HG03196 (cell line): ENCODE data around the gene ZDHHC11.
"Not testable (repeated sequence)": the region's sequence is repeated elsewhere in the genome, so short reads cannot be mapped to it uniquely, and the experiment has no call there.

ENCODE experiments used
- ATAC-seq: cut with Tn5 transposase; IDR thresholded peaks from one replicate; pipeline ENCODE4 v1.9.1; 2021; ENCODE audit not compliant: unreplicated experiment

Gene ZDHHC11

DNA sequence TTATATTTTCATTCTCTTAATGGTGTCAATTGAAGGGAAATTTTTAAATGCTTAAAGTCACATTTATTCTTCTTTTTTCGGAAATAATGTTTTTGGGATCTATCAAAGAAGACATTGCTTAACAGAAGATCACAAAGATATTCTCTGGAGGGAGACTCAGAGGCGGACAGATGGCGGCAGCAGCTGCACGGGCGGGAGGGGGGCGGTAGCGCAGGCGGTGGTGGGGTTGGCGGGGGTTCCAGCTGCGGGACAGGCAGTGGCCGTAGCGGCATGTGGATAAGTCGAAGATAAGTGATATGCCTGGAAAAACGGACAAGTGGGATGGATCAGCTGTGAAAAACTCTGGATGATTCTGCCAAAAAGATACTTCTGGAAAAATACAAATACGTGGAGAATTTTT lies 34.6 kb downstream of the ZDHHC11 start:
- no peak for ATAC-seq

DNA sequence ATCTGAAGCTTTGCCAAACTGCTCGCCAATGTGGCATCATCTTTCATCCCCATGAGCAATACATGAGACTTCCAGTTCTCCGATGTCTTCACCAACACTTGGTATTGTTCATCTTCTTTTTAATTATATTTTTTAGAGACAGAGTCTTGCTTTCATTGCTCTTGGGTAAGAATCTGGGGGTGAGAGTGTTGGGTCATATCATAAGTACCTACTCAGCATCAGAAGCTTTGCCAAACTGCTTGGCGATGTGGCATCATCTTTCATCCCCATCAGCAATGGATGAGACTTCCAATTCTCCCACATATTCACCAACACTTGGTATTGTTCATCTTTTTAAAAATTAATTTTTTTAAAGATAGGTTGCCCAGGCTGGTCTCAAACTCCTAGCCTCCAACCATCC lies 35.3 kb downstream of the ZDHHC11 start:
- ATAC-seq, result no peak

DNA sequence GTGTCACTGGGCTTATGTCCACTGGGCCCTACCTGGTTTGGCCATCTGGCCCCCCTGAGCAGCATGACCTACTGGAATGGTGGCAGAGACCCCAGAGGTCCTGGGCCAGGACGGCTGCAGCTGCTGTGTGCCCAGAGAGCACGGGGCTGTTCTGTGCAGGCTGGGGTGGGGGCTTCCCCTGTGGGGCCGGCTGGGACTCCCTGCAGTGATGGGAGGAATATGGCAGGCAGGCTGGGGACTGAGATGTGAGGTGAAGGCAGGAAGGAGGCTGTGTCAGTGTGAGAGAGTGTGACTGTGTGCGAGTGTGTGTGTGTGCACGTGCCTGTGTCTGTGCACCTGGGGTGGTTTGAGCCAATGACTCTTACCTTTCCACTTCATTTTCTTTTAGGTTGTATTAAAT lies 37.2 kb downstream of the ZDHHC11 start:
- ATAC-seq, result not testable (repeated sequence)

DNA sequence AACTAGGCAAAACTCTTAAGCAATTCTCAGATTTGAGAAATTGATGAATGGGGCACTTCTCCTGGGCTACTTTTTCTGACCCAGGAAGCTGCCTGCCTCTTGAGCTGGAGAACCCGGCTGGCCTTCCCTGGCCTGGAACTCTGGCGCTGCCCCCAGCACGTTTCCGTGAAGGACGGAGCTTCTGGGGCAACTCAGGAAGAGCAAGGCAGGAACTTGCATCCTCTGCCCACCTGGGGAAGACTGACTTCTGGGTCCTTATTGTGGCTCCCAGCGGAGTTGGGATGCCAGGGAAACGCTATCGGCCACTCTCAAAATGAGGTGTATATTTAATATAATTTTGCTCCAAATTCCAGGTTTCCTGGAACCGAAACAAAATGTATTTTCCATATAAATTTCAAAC lies 39.4 kb downstream of the ZDHHC11 start:
- ATAC-seq, result not testable (repeated sequence)

DNA sequence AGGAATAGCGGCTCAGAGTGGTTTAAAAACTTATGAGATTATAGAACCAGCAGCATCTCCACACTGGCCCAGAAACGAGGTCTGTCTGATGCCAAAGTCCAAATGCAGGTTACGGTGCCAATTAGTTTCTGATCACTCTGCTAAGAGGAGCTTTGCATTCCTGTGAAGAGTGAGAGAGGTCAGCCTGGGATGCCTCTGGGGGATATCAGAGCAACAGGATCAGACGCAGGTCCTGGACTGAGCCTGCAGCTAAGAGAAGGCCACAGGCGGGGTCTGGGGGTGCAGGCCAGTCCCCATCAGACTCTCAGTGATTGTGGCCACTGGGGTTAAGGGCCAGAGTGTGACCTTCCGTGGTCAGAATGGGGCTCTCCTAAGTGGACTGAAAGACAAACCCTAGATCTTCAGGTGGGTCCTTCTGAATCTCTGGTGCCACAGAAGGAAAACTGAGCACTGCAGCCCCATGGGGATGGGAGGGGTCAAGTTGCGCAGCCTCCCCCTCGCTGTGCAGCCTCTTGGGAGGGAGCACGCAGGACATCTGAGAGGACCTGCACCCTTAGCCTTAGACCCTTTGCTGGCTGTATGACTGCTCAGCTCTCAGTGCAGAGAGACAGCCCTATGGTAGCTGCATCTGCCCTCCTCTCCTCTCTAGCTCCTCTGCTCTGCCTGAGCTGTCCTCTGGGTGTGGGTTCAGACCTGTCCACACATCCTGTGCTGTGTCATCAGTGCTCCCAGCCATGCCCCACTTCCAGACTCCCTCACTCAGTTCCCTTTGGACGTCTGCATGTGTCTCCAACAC lies 42.9 kb downstream of the ZDHHC11 start:
- ATAC-seq, result not testable (repeated sequence)

DNA sequence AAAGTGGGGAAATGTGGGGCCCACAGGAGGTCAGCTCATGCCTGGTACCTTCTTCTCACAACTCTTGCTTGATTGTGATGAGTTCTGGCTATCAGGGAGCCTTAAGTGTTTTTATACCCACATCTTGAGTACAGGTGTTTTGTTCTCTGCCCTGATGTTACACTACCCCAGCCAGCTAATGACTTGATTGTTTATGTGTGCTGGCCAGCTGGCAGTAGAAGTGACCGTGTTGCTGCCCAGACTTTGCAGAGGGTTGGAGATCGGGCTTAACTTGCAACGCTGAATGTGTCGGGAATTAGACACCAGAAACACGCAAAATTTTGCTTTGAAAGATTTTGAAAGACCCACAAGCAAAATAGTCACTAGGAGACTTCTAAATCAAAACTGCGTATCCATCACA lies 49.3 kb downstream of the ZDHHC11 start:
- no peak for ATAC-seq

DNA sequence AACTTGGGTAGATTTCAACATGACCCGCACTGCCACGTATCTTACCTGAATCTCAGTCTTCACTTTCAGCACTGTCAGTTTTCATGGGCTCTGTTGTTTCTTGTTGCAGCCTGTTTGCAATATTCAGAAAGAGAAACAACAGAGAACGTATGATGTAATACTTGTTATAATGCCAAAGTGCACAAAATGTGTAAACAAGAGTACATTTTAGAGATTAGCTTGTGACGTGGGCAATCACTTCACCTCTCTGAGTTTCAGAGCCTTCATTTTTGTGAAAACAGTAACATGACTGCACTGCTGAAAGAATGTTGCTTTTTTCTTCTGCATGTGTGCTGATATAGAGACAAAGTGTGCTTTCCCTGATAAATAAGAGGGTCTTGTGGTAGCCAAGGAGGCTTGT lies 49.7 kb downstream of the ZDHHC11 start:
- not testable (repeated sequence) for ATAC-seq

DNA sequence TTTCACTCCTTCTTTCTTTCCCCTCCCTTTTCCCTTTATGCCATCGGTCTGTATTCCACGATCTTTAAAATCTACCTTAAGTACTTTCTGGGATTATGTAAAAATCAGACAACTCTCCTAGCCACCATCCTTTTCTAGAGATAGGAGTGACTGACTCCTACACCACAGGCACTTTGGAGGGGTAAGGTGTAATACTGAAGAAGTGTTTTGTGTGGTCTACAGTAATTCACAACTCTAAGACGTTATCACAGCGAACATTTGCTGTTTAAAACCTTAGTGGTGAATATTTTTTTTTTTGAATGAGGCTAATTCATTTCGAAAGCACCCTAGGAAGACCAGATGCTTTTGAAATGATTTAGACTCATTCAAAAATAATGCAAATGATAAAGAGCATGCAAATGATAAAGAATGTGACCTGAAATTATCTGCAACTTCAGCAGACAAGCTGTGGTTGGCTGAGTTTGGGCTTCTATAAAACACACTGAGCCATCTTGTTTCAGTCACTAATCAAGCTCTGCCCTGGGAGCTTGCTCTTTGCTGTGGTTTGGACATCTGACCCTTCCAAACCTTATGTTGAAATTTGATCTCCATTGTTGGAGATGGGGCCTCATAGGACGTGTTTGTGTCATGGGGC lies 52.2 kb downstream of the ZDHHC11 start:
- ATAC-seq, result not testable (repeated sequence)

DNA sequence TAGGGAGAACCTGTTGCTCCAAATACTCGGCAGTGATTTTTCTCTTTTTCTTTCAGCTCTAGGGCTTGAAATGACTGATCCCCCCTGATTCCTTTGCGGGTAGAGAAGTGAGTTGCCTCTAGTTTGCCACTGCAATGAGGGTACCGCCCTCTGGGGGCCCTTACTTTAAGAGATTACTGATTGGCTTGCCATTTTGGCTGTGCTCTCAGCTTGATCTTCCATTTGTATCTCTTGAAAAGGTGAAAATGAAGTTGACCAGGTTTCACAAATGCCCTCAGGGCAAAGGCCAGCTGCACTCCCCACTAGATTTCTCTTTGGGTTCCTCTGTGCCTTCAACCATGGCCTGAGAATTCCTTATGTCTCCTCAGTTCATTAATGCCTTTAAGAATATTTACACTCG lies 52.8 kb downstream of the ZDHHC11 start:
- not testable (repeated sequence) for ATAC-seq

DNA sequence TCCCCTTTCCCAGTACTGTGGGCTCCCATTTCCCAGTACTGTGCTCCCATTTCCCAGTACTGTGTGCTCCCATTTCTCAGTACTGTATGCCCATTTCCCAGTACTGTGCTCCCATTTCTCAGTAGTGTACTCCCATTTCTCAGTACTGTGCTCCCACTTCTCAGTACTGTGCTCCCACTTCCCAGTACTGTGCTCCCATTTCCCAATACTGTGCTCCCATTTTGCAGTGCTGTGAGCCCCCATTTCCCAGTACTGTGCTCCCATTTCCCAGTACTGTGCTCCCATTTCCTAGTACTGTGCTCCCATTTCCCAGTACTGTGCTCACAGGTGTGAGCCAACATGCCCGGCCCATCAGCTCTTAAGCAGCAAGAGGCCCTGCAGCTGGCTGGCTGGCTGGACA lies 54.9 kb downstream of the ZDHHC11 start:
- not testable (repeated sequence) for ATAC-seq

DNA sequence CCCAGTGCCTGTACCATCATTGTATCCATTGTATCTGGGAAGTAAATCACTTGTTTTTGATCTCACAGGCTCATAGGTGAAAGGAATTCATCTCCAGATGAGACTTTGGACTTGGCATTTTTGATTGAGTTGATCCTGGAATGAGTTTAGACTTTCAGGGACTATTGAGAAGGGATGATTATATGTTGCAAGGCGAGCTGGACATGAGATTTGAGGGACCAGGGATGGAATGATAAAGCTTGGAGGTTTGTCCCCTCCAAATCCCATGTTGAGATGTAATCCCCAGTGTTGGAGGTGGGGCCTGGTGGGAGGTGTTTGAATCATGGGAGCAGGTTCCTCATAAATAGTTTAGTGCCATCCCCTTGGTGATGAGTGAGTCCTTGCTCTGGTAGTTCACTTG lies 55.8 kb downstream of the ZDHHC11 start:
- ATAC-seq, result not testable (repeated sequence)

DNA sequence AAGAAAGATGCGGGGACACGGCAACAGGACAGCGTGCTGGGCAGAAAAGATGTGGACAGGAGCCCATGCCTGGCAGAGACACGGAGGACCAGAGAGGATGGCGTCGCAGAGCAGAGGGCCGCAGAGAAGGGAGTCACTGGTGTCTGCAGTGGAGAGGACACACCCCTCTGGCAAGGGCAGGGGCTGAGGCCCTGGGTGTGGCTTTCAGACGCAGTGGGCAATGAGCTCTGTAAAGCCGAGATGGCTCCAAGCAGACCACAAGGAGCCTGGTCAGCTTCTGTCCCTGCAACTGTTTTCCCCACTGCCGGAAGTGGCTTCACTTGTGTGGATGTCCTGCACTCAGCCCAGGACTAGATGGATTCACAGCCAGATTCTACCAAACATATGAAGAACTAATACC lies 62.1 kb downstream of the ZDHHC11 start:
- ATAC-seq, result not testable (repeated sequence)

DNA sequence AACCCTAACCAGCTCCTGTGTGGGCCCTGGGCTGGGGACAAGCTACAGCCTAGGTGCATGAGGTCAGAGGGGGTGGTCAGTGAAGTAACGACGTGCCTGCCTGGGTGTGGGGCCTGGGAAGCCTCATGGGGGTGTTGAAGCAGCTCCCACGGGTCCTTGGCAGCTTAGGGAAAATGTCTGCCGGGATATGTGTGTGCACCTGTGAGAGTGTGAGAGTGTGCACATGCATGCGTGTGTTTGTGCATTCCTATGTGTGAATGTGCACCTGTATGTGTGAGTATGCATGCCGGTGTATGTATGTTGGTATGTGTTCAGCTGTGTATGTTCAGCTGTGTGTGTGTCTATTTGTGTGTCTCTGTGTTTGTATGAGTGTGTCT lies 62.9 kb downstream of the ZDHHC11 start:
- ATAC-seq, result not testable (repeated sequence)

DNA sequence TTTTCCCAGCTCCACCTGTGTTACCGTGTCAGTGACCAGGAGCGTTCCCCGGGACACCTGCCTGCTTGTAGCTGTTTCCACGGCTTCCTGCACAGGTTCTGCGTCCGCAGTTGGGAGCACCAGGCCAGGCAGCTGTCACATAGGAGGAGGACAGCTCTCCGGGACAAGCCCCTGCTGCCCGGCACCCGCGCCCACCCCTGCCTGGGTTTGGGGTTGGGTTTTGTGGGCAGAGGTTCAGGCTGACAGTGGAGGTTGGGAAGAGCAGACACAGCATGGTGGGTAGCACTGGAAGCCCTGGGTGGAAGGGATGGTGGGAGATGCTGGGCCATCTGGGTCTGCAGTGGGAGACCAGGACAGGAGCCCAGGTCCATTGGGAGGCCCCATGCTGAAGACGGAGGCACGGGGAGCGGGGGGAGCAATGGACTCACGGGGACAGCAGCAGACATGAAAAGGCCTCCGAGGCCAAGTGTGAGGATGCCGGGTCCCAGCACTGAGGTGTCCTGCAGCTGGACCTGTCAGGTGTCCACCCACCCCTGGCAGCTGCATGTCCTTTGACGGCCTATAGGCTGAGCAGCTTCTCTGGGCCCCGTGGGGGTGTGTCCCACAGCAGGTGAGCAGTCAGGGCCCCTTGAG lies 63.4 kb downstream of the ZDHHC11 start:
- ATAC-seq, result not testable (repeated sequence)

DNA sequence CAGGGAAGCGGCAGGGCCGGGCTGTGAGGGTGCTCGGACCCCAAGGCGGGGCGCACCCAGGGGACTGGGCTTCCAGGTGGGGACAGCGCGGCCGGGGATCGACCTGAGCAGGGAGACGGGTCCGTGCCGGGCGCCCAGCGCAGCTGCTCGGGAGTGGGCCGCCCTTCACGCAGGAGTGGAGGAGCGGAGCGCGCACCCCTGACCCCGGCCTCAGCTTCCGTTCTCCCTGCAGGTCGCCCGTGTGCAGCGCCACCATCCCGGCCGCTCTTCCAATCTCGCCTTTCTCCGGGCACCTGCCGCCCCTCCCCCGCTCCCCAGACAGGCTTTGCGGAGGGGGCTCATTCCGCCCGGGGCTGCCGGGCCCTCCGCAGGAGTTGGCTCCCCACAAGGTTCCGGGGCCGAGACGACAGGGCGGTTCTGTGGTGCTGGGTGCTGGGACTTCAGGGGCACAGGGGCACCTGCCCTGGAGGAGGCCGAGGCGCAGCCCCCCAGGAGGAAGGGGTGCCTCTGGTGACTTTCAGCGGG lies 65.5 kb downstream of the ZDHHC11 start:
- not testable (repeated sequence) for ATAC-seq

DNA sequence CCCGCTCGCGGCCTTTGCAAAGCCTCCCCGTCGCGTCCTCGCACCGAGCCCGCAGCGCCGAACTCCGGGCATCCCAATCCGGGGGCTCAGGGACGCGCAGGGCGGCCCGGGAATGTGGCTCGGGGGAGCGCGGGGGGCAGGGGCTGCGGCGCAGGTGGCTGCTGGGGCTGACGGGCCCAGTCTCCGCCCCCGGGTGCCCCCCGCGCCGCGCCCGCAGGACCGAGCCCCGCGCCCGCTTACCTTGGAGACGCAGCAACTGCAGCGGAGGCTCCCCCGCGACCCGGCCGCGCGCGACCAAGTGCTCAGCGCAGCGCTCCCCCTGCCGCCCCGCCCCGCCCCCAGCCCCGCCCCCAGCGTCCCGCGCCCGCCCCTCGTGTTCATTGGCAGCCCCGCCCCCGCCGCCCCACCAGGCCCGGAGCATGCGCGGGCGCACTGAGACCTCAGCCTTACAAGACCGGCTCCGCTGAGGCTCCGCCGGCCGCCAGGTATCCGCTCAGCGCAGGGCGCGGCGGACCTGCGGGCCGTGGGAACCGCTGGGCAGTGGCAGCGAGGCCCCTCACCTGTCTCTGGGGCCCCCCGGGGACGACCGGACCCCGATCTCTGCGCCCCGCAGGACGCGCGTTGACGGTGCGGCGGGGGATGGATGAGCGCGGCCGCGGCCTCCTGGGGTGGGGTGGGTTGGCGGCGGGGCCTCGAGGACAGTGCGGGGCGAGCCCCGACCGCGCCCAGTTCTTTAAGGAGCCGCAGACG lies 66.2 kb downstream of the ZDHHC11 start, which contains the start of gene ZDHHC11B:
ZDHHC11B (minus strand) TSS at position 302 of the 750 bp plus-strand sequence. CDS start 17,810 bp downstream, outside the sequence.
- ATAC-seq, result not testable (repeated sequence)

DNA sequence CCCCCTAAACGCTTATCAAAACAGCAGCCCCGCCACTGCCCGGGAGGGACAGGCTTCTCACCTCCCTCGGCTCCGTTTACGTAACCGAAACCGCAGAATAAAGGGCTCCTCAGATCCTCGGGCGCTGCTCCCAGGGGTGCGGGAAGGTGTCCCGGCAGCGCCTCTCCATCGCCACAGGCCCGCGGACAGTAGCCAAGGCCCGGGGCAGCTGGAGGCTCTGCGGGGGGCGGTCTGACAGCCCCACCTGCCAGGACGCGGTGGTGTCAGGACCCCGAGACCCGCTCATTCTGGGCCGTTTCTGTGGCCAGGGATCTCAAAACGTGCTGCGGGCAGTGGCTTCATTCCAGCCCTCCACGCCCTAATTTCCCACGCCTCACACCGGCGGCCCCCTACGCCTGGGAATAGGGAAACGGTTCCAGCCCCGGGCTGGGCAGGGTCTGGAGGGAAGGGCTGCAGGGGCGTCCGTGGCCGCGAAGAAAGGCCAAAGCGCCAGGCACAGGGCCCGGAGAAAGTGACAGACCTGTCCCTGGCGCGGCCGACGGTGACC lies 66.8 kb downstream of the ZDHHC11 start:
- not testable (repeated sequence) for ATAC-seq

DNA sequence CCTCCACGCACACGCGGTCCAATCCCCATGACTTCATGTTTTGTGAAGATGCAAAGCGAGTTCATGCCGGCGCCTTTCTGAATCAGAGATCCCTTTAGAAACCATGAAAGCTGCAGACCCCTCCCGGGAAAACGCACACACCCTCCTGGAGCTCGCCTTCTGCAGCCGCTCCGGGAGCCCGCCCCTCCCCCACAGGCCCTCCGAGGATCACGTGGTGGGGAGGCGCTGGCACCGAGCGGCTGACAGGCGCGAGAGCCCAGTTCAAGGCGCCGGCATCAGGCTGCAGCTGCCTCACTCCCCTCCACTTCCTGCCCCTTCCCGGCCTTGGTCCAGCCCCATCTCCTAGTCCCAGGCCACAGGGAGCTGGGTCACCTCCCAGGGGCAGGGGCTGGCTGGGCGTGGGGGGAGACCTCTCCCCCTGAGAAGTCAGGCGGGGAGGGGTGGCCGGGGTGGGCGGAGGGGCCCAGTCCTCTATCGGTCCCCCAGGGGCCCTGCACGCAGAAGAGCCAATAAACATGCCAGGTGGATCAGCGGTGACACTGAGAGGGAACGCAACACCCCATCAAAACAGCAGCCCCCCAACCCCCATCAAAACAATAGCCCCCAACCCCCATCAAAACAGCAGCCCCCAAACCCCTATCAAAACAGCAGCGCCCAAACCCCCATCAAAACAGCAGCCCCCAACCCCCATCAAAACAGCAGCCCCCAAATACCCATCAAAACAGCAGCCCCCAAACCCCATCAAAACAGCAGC lies 67.6 kb downstream of the ZDHHC11 start:
- ATAC-seq, result not testable (repeated sequence)

DNA sequence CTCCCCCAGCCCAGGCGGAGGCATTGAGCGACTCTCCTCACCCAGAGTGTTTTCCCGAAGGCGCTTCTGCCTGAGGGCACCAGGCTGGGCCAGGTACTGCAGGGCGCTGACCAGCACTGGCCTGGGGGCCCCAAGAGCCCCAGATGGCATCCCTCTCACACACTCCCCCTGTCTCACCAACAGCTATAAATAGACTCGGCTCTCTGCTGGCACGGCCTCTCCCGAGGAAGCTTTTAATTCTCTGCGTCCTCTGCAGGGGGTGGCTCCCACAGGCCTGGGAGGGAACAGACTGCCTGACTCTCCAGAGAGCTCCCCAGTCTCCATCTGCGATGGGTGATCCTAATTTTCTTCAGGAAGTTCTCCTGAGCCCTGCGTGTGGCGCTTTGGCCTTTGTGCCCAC lies 68.4 kb downstream of the ZDHHC11 start:
- not testable (repeated sequence) for ATAC-seq

DNA sequence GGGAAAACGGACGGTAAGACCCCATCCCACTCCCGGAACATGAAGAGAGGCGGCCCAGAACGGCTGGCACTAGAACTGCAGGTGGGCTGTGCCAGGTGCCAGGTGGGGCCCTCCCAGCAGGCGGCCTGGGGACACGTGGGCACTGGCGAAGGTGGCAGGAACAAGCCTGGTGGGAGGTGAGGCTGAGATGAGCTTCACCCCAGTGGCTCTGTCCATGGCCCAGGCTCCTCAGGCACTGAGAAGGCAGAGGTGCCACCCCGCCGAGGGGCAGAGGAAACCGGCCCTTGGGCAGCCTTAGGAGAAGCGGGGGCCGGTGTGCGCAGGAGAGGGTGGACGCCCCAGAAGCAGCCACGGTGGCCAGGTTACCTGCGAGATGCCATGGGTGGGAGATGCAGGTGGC lies 70.2 kb downstream of the ZDHHC11 start:
- ATAC-seq, result not testable (repeated sequence)
